Liver (tissue), 3 donors: ENCODE data around the gene ECT2.

Experiments used
- EGR1 ChIP-seq, 2 donors: IDR thresholded peaks; 2 replicates each; pipeline ENCODE4 v1.6.1; 2016 to 2018; ENCODE audit warnings: antibody characterized with exemption in 2 of 2, low read depth in 2 of 2
- GABPA ChIP-seq, 2 donors: IDR thresholded peaks in 1 of 2; conservative IDR thresholded peaks in 1 of 2; 2 replicates each; pipeline ENCODE4 v1.6.1; 2016; ENCODE audit warnings: antibody characterized with exemption in 2 of 2, mild to moderate bottlenecking in 1 of 2, moderate library complexity in 1 of 2
- HNF4A ChIP-seq, 2 donors: conservative IDR thresholded peaks; 2 replicates each; pipeline ENCODE4 v1.6.1; 2016; ENCODE audit warnings: antibody characterized with exemption in 2 of 2, mild to moderate bottlenecking in 2 of 2
- JUND ChIP-seq, 2 donors: IDR thresholded peaks; 2 replicates each; pipeline ENCODE4 v1.6.1; 2016; ENCODE audit warnings: antibody characterized with exemption in 2 of 2
- RAD21 ChIP-seq, 2 donors: IDR thresholded peaks; 2 replicates each; pipeline ENCODE4 v1.6.1; 2016; ENCODE audit warnings: antibody characterized with exemption in 2 of 2, mild to moderate bottlenecking in 2 of 2
- SP1 ChIP-seq: IDR thresholded peaks from 2 replicates; pipeline ENCODE4 v1.6.1; 2018; ENCODE audit warnings: antibody characterized with exemption, mild to moderate bottlenecking
- TAF1 ChIP-seq: conservative IDR thresholded peaks from 2 replicates; pipeline ENCODE4 v1.6.1; 2016; ENCODE audit warnings: antibody characterized with exemption, mild to moderate bottlenecking
- YY1 ChIP-seq: IDR thresholded peaks from 2 replicates; pipeline ENCODE4 v1.6.1; 2016; ENCODE audit warnings: antibody characterized with exemption, mild to moderate bottlenecking
- TF ChIP-seq, protein P1 (sequence below): IDR thresholded peaks from 2 replicates; pipeline ENCODE4 v1.6.1; 2016; ENCODE audit warnings: antibody characterized with exemption
- TF ChIP-seq, protein P2 (sequence below): fragments of 150-350 bp; IDR thresholded peaks from 2 replicates; pipeline ENCODE4 v1.5.1; 2017; ENCODE audit warnings: improper control_type of control experiment, low read depth, low read length; ENCODE audit not compliant: missing input control
- TF ChIP-seq, protein P3 (sequence below): IDR thresholded peaks from 2 replicates; pipeline ENCODE4 v1.6.1; 2016; ENCODE audit warnings: antibody characterized with exemption
- TF ChIP-seq, protein P4 (sequence below): IDR thresholded peaks from 2 replicates; pipeline ENCODE4 v1.6.1; 2016; ENCODE audit warnings: antibody characterized with exemption, mild to moderate bottlenecking
- TF ChIP-seq, protein P5 (sequence below): IDR thresholded peaks from 2 replicates; pipeline ENCODE4 v1.6.1; 2016; ENCODE audit warnings: antibody characterized with exemption
- donor health status: healthy.
- donor health status: healthy.

DNA sequence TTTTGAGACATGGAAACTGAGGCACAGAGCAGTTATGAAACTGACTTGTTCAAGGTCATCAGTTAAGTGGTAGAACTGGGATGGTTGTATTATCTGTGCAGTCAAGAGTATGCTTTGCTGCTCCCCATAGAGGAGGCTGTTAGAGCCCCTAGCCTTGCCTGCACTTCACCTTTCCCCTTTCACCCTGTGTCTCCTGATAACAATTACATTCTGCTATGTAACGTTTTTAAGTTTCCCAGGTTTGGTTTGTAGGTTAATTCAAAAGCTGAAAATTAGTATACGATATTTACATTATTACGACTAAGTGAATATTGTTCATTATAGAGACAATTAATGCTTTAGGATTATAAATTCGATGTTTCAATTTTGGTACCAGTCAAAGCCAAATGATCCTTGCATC, 89.9 kb downstream of the ECT2 start:
- TF ChIP-seq GABPA (IDR thresholded peaks at IDR 0.05 in 1 of 2, conservative IDR thresholded peaks at IDR 0.05 in 1 of 2) (no peak), TAF1 (no peak), YY1 (no peak), HNF4A (conservative IDR thresholded peaks at IDR 0.05) (no peak), SP1 (no peak), EGR1 (IDR thresholded peaks at IDR 0.05; ENCODE audit: low read depth in 2 of 2) (no peak), RAD21 (IDR thresholded peaks at IDR 0.05) (no peak), JUND (IDR thresholded peaks at IDR 0.05) (no peak)
- TF ChIP-seq, protein P1, sequence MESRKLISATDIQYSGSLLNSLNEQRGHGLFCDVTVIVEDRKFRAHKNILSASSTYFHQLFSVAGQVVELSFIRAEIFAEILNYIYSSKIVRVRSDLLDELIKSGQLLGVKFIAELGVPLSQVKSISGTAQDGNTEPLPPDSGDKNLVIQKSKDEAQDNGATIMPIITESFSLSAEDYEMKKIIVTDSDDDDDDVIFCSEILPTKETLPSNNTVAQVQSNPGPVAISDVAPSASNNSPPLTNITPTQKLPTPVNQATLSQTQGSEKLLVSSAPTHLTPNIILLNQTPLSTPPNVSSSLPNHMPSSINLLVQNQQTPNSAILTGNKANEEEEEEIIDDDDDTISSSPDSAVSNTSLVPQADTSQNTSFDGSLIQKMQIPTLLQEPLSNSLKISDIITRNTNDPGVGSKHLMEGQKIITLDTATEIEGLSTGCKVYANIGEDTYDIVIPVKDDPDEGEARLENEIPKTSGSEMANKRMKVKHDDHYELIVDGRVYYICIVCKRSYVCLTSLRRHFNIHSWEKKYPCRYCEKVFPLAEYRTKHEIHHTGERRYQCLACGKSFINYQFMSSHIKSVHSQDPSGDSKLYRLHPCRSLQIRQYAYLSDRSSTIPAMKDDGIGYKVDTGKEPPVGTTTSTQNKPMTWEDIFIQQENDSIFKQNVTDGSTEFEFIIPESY, result no peak
- TF ChIP-seq, protein P2, sequence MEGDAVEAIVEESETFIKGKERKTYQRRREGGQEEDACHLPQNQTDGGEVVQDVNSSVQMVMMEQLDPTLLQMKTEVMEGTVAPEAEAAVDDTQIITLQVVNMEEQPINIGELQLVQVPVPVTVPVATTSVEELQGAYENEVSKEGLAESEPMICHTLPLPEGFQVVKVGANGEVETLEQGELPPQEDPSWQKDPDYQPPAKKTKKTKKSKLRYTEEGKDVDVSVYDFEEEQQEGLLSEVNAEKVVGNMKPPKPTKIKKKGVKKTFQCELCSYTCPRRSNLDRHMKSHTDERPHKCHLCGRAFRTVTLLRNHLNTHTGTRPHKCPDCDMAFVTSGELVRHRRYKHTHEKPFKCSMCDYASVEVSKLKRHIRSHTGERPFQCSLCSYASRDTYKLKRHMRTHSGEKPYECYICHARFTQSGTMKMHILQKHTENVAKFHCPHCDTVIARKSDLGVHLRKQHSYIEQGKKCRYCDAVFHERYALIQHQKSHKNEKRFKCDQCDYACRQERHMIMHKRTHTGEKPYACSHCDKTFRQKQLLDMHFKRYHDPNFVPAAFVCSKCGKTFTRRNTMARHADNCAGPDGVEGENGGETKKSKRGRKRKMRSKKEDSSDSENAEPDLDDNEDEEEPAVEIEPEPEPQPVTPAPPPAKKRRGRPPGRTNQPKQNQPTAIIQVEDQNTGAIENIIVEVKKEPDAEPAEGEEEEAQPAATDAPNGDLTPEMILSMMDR, result no peak
- TF ChIP-seq, protein P3, sequence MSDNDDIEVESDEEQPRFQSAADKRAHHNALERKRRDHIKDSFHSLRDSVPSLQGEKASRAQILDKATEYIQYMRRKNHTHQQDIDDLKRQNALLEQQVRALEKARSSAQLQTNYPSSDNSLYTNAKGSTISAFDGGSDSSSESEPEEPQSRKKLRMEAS, result no peak
- TF ChIP-seq, protein P4, sequence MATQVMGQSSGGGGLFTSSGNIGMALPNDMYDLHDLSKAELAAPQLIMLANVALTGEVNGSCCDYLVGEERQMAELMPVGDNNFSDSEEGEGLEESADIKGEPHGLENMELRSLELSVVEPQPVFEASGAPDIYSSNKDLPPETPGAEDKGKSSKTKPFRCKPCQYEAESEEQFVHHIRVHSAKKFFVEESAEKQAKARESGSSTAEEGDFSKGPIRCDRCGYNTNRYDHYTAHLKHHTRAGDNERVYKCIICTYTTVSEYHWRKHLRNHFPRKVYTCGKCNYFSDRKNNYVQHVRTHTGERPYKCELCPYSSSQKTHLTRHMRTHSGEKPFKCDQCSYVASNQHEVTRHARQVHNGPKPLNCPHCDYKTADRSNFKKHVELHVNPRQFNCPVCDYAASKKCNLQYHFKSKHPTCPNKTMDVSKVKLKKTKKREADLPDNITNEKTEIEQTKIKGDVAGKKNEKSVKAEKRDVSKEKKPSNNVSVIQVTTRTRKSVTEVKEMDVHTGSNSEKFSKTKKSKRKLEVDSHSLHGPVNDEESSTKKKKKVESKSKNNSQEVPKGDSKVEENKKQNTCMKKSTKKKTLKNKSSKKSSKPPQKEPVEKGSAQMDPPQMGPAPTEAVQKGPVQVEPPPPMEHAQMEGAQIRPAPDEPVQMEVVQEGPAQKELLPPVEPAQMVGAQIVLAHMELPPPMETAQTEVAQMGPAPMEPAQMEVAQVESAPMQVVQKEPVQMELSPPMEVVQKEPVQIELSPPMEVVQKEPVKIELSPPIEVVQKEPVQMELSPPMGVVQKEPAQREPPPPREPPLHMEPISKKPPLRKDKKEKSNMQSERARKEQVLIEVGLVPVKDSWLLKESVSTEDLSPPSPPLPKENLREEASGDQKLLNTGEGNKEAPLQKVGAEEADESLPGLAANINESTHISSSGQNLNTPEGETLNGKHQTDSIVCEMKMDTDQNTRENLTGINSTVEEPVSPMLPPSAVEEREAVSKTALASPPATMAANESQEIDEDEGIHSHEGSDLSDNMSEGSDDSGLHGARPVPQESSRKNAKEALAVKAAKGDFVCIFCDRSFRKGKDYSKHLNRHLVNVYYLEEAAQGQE, result no peak
- TF ChIP-seq, protein P5, sequence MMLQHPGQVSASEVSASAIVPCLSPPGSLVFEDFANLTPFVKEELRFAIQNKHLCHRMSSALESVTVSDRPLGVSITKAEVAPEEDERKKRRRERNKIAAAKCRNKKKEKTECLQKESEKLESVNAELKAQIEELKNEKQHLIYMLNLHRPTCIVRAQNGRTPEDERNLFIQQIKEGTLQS, result no peak
